CD14-positive monocyte (primary cell): Measurements from ENCODE around the gene TRPV2. TPM values are rescaled to one million over a fixed set of nuclear protein-coding genes. Genes with fewer than 3 reads are reported as not detected.

Source experiments
- DNase-seq, 3 donors: peaks; one replicate each; pipeline ENCODE4 v3.0.0-alpha.2; 2011 to 2022
- H2AFZ ChIP-seq: 2 replicates; pipeline ENCODE4 v1.6.0; 2012; ENCODE audit warnings: mild to moderate bottlenecking, low read depth, low read length, inconsistent platforms; ENCODE audit not compliant: insufficient read depth, poor library complexity, severe bottlenecking
- H3K27ac ChIP-seq, 2 donors: 1 replicate in 1 of 2; 2 replicates in 1 of 2; pipeline ENCODE4 v1.5.1; 2012 to 2013; ENCODE audit warnings: low read length in 2 of 2, control low read depth in 1 of 2, inconsistent platforms in 1 of 2, low read depth in 1 of 2, mild to moderate bottlenecking in 1 of 2
- H3K27me3 ChIP-seq, 2 donors: one replicate each; pipeline versions ENCODE4 v1.6.0 to v1.6.1; 2011 to 2013; ENCODE audit warnings: low read length in 2 of 2; ENCODE audit not compliant: control insufficient read depth in 2 of 2, insufficient read depth in 2 of 2
- H3K36me3 ChIP-seq, 2 donors: replicated peaks in 1 of 2; 1 replicate in 1 of 2; 2 replicates in 1 of 2; pipeline versions ENCODE4 v1.5.1 to v1.6.1; 2012 to 2013; ENCODE audit warnings: low read length in 2 of 2, control low read depth in 1 of 2, inconsistent platforms in 1 of 2, mild to moderate bottlenecking in 1 of 2; ENCODE audit not compliant: insufficient read depth in 2 of 2, control insufficient read depth in 1 of 2
- H3K4me1 ChIP-seq, 2 donors: 1 replicate in 1 of 2; 2 replicates in 1 of 2; pipeline versions ENCODE4 v1.5.1 to v1.6.1; 2012 to 2013; ENCODE audit warnings: low read length in 2 of 2, control low read depth in 1 of 2, inconsistent platforms in 1 of 2, mild to moderate bottlenecking in 1 of 2, moderate library complexity in 1 of 2; ENCODE audit not compliant: insufficient read depth in 2 of 2, control insufficient read depth in 1 of 2
- H3K4me2 ChIP-seq: replicated peaks from 2 replicates; pipeline ENCODE3; 2012; ENCODE audit warnings: low read length, moderate library complexity, mild to moderate bottlenecking; ENCODE audit not compliant: poor library complexity, severe bottlenecking; ENCODE audit errors: extremely low read depth
- H3K4me3 ChIP-seq, 3 experiments: fragments of 200-600 bp in 1 of 3; sonication (generic) in 1 of 3; replicated peaks in 1 of 3; 1 replicate in 2 of 3; 2 replicates in 1 of 3; pipeline ENCODE4 v1.5.1; 2011 to 2013; ENCODE audit warnings: low read length in 3 of 3, mild to moderate bottlenecking in 3 of 3, control low read depth in 2 of 3, low read depth in 2 of 3, inconsistent platforms in 1 of 3, moderate library complexity in 1 of 3
- H3K79me2 ChIP-seq: 2 replicates; pipeline ENCODE4 v1.6.0; 2012; ENCODE audit warnings: mild to moderate bottlenecking, control low read depth, inconsistent platforms, low read length, moderate library complexity; ENCODE audit not compliant: insufficient read depth
- H3K9ac ChIP-seq: 2 replicates; pipeline ENCODE4 v1.6.0; 2017; ENCODE audit warnings: low read length, mild to moderate bottlenecking; ENCODE audit not compliant: insufficient read depth, poor library complexity, severe bottlenecking
- H3K9me3 ChIP-seq, 2 donors: replicated peaks in 1 of 2; 1 replicate in 1 of 2; 2 replicates in 1 of 2; pipeline versions ENCODE4 v1.5.1 to v1.6.1; 2012 to 2013; ENCODE audit warnings: low read length in 2 of 2, control low read depth in 1 of 2; ENCODE audit not compliant: control insufficient read depth in 1 of 2, insufficient read depth in 1 of 2
- H4K20me1 ChIP-seq: 2 replicates; pipeline ENCODE4 v1.6.0; 2012; ENCODE audit warnings: mild to moderate bottlenecking, low read length, control low read depth, moderate library complexity; ENCODE audit not compliant: insufficient read depth
- H3K27ac Mint-ChIP-seq, 7 donors: one replicate each; pipeline ENCODE4 v1.8.0; 2020; ENCODE audit warnings: mild to moderate bottlenecking in 7 of 7, mixed read lengths in 7 of 7, moderate library complexity in 6 of 7, inconsistent platforms in 2 of 7
- H3K27me3 Mint-ChIP-seq, 3 donors: one replicate each; pipeline ENCODE4 v1.8.0; 2021 to 2022; ENCODE audit warnings: low read depth in 3 of 3, mild to moderate bottlenecking in 3 of 3, mixed read lengths in 3 of 3, moderate library complexity in 3 of 3, inconsistent platforms in 1 of 3
- H3K36me3 Mint-ChIP-seq, 2 donors: one replicate each; pipeline ENCODE4 v1.8.0; 2020; ENCODE audit warnings: mixed read lengths in 2 of 2, inconsistent platforms in 1 of 2, mild to moderate bottlenecking in 1 of 2
- H3K4me1 Mint-ChIP-seq: one replicate; pipeline ENCODE4 v1.8.0; 2020; ENCODE audit warnings: mild to moderate bottlenecking, mixed read lengths
- H3K4me3 Mint-ChIP-seq, 2 donors: one replicate each; pipeline ENCODE4 v1.8.0; 2020; ENCODE audit warnings: mild to moderate bottlenecking in 2 of 2, mixed read lengths in 2 of 2, moderate library complexity in 1 of 2
- H3K9me3 Mint-ChIP-seq, 7 donors: one replicate each; pipeline ENCODE4 v1.8.0; 2020 to 2022; ENCODE audit warnings: mixed read lengths in 7 of 7, mild to moderate bottlenecking in 6 of 7, moderate library complexity in 6 of 7, inconsistent platforms in 2 of 7
- WGBS: methylation state at CpG from one replicate; pipeline ENCODE4 v1.1.5; 2013; ENCODE audit warnings: missing lambda C conversion rate; ENCODE audit not compliant: insufficient coverage; 5-methylcytosine and 5-hydroxymethylcytosine counted together
- intact Hi-C, 2 donors: fragments of 100-400 bp; cut with micrococcal nuclease; formaldehyde crosslinking; loops; one replicate each; pipeline versions ENCODE4 v1.15.0 to v1.15.1; 2023
- polyA plus RNA-seq, 3 donors: library from polyadenylated mRNA; depleted of rRNA in 1 of 3; unstranded in 2 of 3; stranded (reverse) in 1 of 3; fragments of 300-500 nt in 2 of 3; fragments of >200 nt in 1 of 3; fragmentation: Illumina TruSeq in 2 of 3; gene quantifications; 1 replicate in 2 of 3; 2 replicates in 1 of 3; pipeline ENCODE4 v1.2.3, GENCODE V29; 2012 to 2021
- TF ChIP-seq, protein P1 (sequence below): fragments of 200-600 bp; IDR thresholded peaks from one replicate; pipeline ENCODE4 v1.8.0; 2022; ENCODE audit warnings: antibody characterized with exemption, mild to moderate bottlenecking

Gene TRPV2
- polyA plus RNA-seq, 3 donors = 51.4 to 66.3 (median 58.2) TPM

DNA sequence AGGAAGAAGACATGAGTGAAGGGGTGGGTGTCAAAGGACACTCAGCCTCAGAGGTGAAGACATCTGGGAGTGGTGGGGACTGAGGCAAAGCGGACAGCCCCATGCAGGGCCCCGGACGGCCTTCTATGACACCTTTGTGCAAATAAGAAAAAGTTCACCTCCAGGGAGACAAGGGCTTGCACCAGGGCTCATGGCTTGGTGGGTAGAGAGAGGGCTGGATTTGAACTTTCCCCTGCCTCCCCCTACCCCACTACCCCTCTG, 46.2 kb downstream of the TRPV2 start:
- no peaks in the 10 kb centered on the region for H3K9me3 Mint-ChIP-seq
- Histone ChIP-seq H4K20me1 (no peaks in the 10 kb centered on the region), H3K4me3 (no peak overlapping the region), H3K79me2 (no peaks in the 10 kb centered on the region), H3K27ac (no peak overlapping the region), H3K9me3 (no peaks in the 10 kb centered on the region), H2AFZ (no peak overlapping the region), H3K27me3 (no peaks in the 10 kb centered on the region), H3K4me1 (no peaks in the 10 kb centered on the region), H3K36me3 (no peaks in the 10 kb centered on the region), H3K9ac (no peak overlapping the region), H3K4me2 (no peak overlapping the region)
- no peaks in the 10 kb centered on the region for H3K27me3 Mint-ChIP-seq
- 100% methylated on average over 3 of the region's 3 CpGs for WGBS
- H3K27ac Mint-ChIP-seq = peak overlapping the region in 1 of 7 donors; percentile 42
- H3K36me3 Mint-ChIP-seq = peaks cover 0 to 23% of the 10 kb centered on the region in 2 donors
- TF ChIP-seq, protein P1, sequence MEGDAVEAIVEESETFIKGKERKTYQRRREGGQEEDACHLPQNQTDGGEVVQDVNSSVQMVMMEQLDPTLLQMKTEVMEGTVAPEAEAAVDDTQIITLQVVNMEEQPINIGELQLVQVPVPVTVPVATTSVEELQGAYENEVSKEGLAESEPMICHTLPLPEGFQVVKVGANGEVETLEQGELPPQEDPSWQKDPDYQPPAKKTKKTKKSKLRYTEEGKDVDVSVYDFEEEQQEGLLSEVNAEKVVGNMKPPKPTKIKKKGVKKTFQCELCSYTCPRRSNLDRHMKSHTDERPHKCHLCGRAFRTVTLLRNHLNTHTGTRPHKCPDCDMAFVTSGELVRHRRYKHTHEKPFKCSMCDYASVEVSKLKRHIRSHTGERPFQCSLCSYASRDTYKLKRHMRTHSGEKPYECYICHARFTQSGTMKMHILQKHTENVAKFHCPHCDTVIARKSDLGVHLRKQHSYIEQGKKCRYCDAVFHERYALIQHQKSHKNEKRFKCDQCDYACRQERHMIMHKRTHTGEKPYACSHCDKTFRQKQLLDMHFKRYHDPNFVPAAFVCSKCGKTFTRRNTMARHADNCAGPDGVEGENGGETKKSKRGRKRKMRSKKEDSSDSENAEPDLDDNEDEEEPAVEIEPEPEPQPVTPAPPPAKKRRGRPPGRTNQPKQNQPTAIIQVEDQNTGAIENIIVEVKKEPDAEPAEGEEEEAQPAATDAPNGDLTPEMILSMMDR = no peak
- intact Hi-C loops = no loop called here
- no peak overlapping the region for H3K4me3 Mint-ChIP-seq
- peaks cover 2% of the 10 kb centered on the region for H3K4me1 Mint-ChIP-seq
- no peak for DNase-seq

DNA sequence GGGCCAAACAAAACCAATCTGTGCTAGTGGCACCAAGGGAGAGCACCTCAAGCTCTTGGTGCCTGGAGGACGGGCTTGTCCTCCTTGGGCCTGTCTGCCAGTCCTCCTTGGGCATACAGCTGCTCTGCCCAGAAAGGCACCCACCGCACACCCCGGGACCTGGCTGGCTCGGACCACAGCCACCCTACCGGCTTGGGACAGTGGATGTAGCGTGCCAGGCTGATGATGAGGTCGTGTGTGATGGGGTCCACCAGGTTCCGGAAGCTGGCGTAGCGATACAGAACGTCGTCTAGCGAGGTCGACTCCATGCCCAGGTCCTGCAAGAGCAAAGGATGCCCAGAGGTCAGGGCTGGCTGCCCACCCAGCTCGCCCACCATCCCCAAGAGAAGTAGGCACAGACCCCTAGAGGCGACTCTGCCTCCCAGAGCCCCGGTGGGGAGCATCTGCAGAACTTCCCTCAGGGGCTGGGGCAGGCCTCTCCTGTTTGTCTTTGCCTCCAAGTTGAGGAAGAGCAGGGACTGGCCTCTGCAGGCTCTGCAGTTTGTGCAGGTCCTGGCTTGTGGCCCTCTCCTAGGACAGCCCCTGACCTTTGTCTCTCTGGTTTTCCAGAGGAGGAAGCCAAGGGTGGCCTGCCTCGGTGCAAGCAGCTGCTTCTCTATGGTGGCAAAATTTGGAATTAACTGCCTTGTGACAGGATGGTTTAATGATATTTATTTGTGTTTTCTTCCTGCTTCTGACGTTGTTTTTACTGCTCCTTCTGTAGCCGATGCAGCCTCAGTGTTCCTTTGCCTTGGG, 46.9 kb downstream of the TRPV2 start:
- Mint-ChIP-seq H3K9me3 (no peaks in the 10 kb centered on the region), H3K4me3 (no peak overlapping the region), H3K27ac (no peak overlapping the region), H3K4me1 (peaks cover 2% of the 10 kb centered on the region), H3K36me3 (peaks cover 0 to 17% of the 10 kb centered on the region in 2 donors), H3K27me3 (no peaks in the 10 kb centered on the region)
- H3K9ac ChIP-seq = no peak overlapping the region
- H3K27ac ChIP-seq = no peak overlapping the region
- TF ChIP-seq, protein P1 = no peak
- H3K36me3 ChIP-seq = no peaks in the 10 kb centered on the region
- no peak overlapping the region for H3K4me2 ChIP-seq
- intact Hi-C loops = no loop called here
- H3K27me3 ChIP-seq = no peaks in the 10 kb centered on the region
- 92% methylated on average over 20 of the region's 20 CpGs for WGBS
- DNase-seq = no peak
- no peaks in the 10 kb centered on the region for H4K20me1 ChIP-seq
- no peak overlapping the region for H2AFZ ChIP-seq
- H3K4me3 ChIP-seq = no peak overlapping the region
- H3K9me3 ChIP-seq = no peaks in the 10 kb centered on the region
- no peaks in the 10 kb centered on the region for H3K79me2 ChIP-seq
- H3K4me1 ChIP-seq = no peaks in the 10 kb centered on the region
